K562 (cell line): Measurements from ENCODE around the gene MIDN. TPM values are rescaled to one million over a fixed set of nuclear protein-coding genes. Genes with fewer than 3 reads are reported as not detected.

ENCODE experiments used
- ATAC-seq: fragments of 200-7000 bp; cut with Tn5 transposase; 3 replicates; pipeline ENCODE4 v1.9.1; 2020; ENCODE audit warnings: moderate library complexity
- BruUV-seq: library from RNA; stranded (reverse); fragments of 400-500 nt; replicated peaks from 2 replicates; lab custom pipeline; 2021; lab: Mats Ljungman, UMichigan
- CTCF ChIA-PET: fragments of 300-600 bp; formaldehyde crosslinking; extraction: SDS; loops from one replicate; lab custom pipeline; 2021; ENCODE audit warnings: low intra/inter-chr PET ratio; lab: Yijun Ruan, JAX
- POLR2A ChIA-PET: fragments of 300-600, 350-650 bp; sonication (Branson Sonifier 250); formaldehyde crosslinking; extraction: SDS; loops from one replicate; lab custom pipeline; 2021; ENCODE audit warnings: antibody characterized with exemption, inconsistent platforms; lab: Yijun Ruan, JAX
- DNase-seq, 4 experiments: peaks; one replicate each; pipeline versions ENCODE4 v3.0.0 to v3.0.0-alpha.2; 2011 to 2018; ENCODE audit warnings: low spot score in 3 of 4, mixed read lengths in 3 of 4; ENCODE audit errors: extremely low read depth in 1 of 4
- FAIRE-seq: peaks from 2 replicates; lab custom pipeline; 2011; peaks lifted over from hg19 to GRCh38; lab: Jason Lieb, UNC
- H2AFZ ChIP-seq: 2 replicates; pipeline ENCODE4 v1.6.0; 2011; ENCODE audit warnings: low read depth, low read length, control low read depth, inconsistent platforms
- H3K27ac ChIP-seq: fragments of 200-600 bp; 3 replicates; pipeline ENCODE4 v1.8.0; 2011; ENCODE audit warnings: low read depth, mild to moderate bottlenecking, control low read depth, inconsistent platforms, low read length, moderate library complexity, mixed read lengths; ENCODE audit errors: extremely low read depth
- H3K27me3 ChIP-seq, 2 experiments: fragments of 300-600 bp in 1 of 2; 2 replicates in 1 of 2; 3 replicates in 1 of 2; pipeline versions ENCODE4 v1.6.0 to v1.8.0; 2011; ENCODE audit warnings: inconsistent platforms in 2 of 2, low read length in 2 of 2, mild to moderate bottlenecking in 1 of 2, mixed read lengths in 1 of 2, moderate library complexity in 1 of 2; ENCODE audit not compliant: control insufficient read depth in 2 of 2, insufficient read depth in 2 of 2
- H3K36me3 ChIP-seq: fragments of 300-600 bp; 3 replicates; pipeline ENCODE4 v1.8.0; 2011; ENCODE audit warnings: mild to moderate bottlenecking, low read length, inconsistent platforms; ENCODE audit not compliant: control insufficient read depth, insufficient read depth
- H3K4me1 ChIP-seq, 2 experiments: fragments of 200-600 bp in 1 of 2; replicated peaks in 1 of 2; 2 replicates in 1 of 2; 3 replicates in 1 of 2; pipeline versions ENCODE4 v1.5.1 to v1.8.0; 2011; ENCODE audit warnings: inconsistent platforms in 2 of 2, low read length in 2 of 2, mild to moderate bottlenecking in 1 of 2, mixed read lengths in 1 of 2, moderate library complexity in 1 of 2; ENCODE audit not compliant: control insufficient read depth in 2 of 2, insufficient read depth in 2 of 2
- H3K4me2 ChIP-seq: 2 replicates; pipeline ENCODE4 v1.6.1; 2011; ENCODE audit warnings: low read length, control low read depth, inconsistent platforms, mixed read lengths; ENCODE audit not compliant: insufficient read depth
- H3K4me3 ChIP-seq: fragments of 200-600 bp; sonication (generic), shearing (Covaris generic); 2 replicates; pipeline ENCODE4 v1.5.1; 2016; ENCODE audit warnings: control low read depth, inconsistent platforms
- H3K79me2 ChIP-seq: fragments of 200-600 bp; 3 replicates; pipeline ENCODE4 v1.8.0; 2011; ENCODE audit warnings: low read length, inconsistent platforms; ENCODE audit not compliant: control insufficient read depth, insufficient read depth
- H3K9ac ChIP-seq, 2 experiments: 2 replicates each; pipeline versions ENCODE4 v1.6.0 to v1.6.1; 2011; ENCODE audit warnings: low read depth in 2 of 2, low read length in 2 of 2, control low read depth in 1 of 2, inconsistent platforms in 1 of 2, mild to moderate bottlenecking in 1 of 2, mixed read lengths in 1 of 2; ENCODE audit not compliant: insufficient read depth in 1 of 2
- H3K9me1 ChIP-seq: one replicate; pipeline ENCODE4 v1.6.0; 2011; ENCODE audit warnings: inconsistent platforms, mild to moderate bottlenecking, low read length, moderate library complexity; ENCODE audit not compliant: control insufficient read depth, insufficient read depth
- H3K9me3 ChIP-seq: replicated peaks from 2 replicates; pipeline ENCODE4 v1.5.1; 2011; ENCODE audit warnings: low read depth, low read length, inconsistent platforms; ENCODE audit not compliant: control insufficient read depth, insufficient read depth
- H4K20me1 ChIP-seq: replicated peaks from 2 replicates; pipeline ENCODE4 v1.6.1; 2011; ENCODE audit warnings: low read length, inconsistent platforms, mixed read lengths; ENCODE audit not compliant: control insufficient read depth, insufficient read depth
- POLR2G ChIP-seq: fragments of 200-400 bp; formaldehyde crosslinking; IDR thresholded peaks from 2 replicates; pipeline ENCODE4 v1.6.1; 2017; ENCODE audit warnings: low read depth, mild to moderate bottlenecking, antibody characterized with exemption, low read length, moderate library complexity
- TFAP4 ChIP-seq: sonication (generic); formaldehyde crosslinking; IDR thresholded peaks from 2 replicates; pipeline ENCODE4 v1.8.0; 2022; ENCODE audit warnings: missing genetic modification reagents, mild to moderate bottlenecking, moderate library complexity, borderline replicate concordance
- ZNF583 ChIP-seq: fragments of 250-450 bp; sonication (Bioruptor Pico); IDR thresholded peaks from 2 replicates; pipeline ENCODE4 v1.4.0; 2020
- WGBS: fragments of 100-300 bp; shearing (Covaris generic); methylation state at CpG from one replicate; pipeline ENCODE4 v1.1.6; 2016; ENCODE audit warnings: low coverage, mixed read lengths; ENCODE audit not compliant: insufficient coverage; ENCODE audit errors: missing lambda C conversion rate; 5-methylcytosine and 5-hydroxymethylcytosine counted together
- in situ Hi-C: fragments of 300-500 bp; cut with MboI; formaldehyde crosslinking; loops from 4 replicates; pipeline ENCODE4 v1.15.0; 2018; ENCODE audit warnings: inconsistent platforms, mixed read lengths
- intact Hi-C: fragments of 100-400 bp; cut with micrococcal nuclease; formaldehyde crosslinking; loops from 2 replicates; pipeline ENCODE4 v1.14.2; 2022
- polyA plus RNA-seq, 8 experiments: library from polyadenylated mRNA; depleted of rRNA in 4 of 8; stranded (reverse) in 5 of 8; unstranded in 3 of 8; fragments of >200 nt; fragmentation: Nextera tagmentation in 2 of 8; fragmentation: Illumina TruSeq in 1 of 8; extraction: Ambion mirVana in 2 of 8; extraction: Trizol in 1 of 8; gene quantifications; 2 replicates each; pipeline versions ENCODE4 v1.2.1 to v1.2.3, GENCODE V29; 2011 to 2014; ENCODE audit warnings: inconsistent platforms in 1 of 8, missing spikeins in 1 of 8
- total RNA-seq, 7 experiments: library from RNA; depleted of rRNA in 6 of 7; stranded (reverse); fragments of >200 nt in 6 of 7; fragmentation: Illumina TruSeq in 2 of 7; extraction: Trizol in 2 of 7; gene quantifications; 2 replicates each; pipeline versions ENCODE4 v1.2.1 to v1.2.3, GENCODE V29; 2011 to 2021; ENCODE audit warnings: low replicate concordance in 1 of 7

The MIDN gene
- total and polyA plus RNA-seq, 9 of the 15 experiments (the other 6 are each of a cell fraction or from before 2014, with no cell fraction given), result 0.17 to 120 (median 10.1) TPM

GRCh38 chr19:1225440-1226226 is 22.8 kb upstream of the MIDN start:
- H3K79me2 ChIP-seq, result peaks cover 16% of the 10 kb centered on the region
- TF ChIP-seq POLR2G (peak; percentile 63), ZNF583 (CRISPR knock-in tag) (no peak), TFAP4 (CRISPR knock-in tag) (0 out of 2 replicates have a peak, but pooled peaks have one; percentile 12)
- TF ChIP-seq, all 486 proteins: peak for 2
- Histone ChIP-seq H2AFZ (no peak overlapping the region), H3K4me2 (no peak overlapping the region), H3K9ac (peak overlapping the region in 1 of 2 experiments; percentile 26; a peak in 1 of 4 replicates), H3K36me3 (peaks cover 74% of the 10 kb centered on the region; the same call in 2 of the 3 replicates), H4K20me1 (0 out of 2 replicates have a peak, but pooled peaks cover 6% of the 10 kb centered on the region), H3K4me3 (no peak overlapping the region), H3K4me1 (peaks cover 0 to 63% of the 10 kb centered on the region in 2 experiments; a peak in 2 of 5 replicates), H3K9me1 (no peaks in the 10 kb centered on the region), H3K27ac (no peak overlapping the region), H3K9me3 (no peaks in the 10 kb centered on the region; the same call in 1 of the 2 replicates), H3K27me3 (no peaks in the 10 kb centered on the region)
- ChIA-PET CTCF (no interaction called here), POLR2A (interaction anchor here (0.8 to 1.5 kb wide), 3 partner anchors 8 to 16 kb away, joined by 3 to 9 read pairs (median 3); partner anchors contain the start of gene ATP5F1D)
- ATAC-seq (no peak), FAIRE-seq (no peak), DNase-seq (no peak)
- TSS peak; percentile 50 for BruUV-seq
- 94% methylated on average over 16 of the region's 29 CpGs for WGBS
- intact Hi-C loops (no loop called here), in situ Hi-C loops (loop anchor here (25.0 kb wide), 1 partner anchor 463 kb away; the partner anchor contains the start of gene MISP)
